A673 (cell line): ENCODE results near the gene CDPF1.

Experiments
- EZH2 ChIP-seq: fragments of 200-600 bp; sonication (generic); IDR thresholded peaks from 2 replicates; pipeline ENCODE4 v1.6.1; 2017; ENCODE audit warnings: borderline replicate concordance, low read depth, mild to moderate bottlenecking, mixed read lengths, antibody characterized with exemption, low read length; ENCODE audit not compliant: poor library complexity, severe bottlenecking
- TF ChIP-seq, protein P1 (sequence below): fragments of 300-800, 200-600 bp; sonication (generic); conservative IDR thresholded peaks from 2 replicates; pipeline ENCODE4 v1.5.1; 2017; ENCODE audit warnings: low read depth, mild to moderate bottlenecking, antibody characterized with exemption, low read length, moderate library complexity, mixed read lengths

DNA sequence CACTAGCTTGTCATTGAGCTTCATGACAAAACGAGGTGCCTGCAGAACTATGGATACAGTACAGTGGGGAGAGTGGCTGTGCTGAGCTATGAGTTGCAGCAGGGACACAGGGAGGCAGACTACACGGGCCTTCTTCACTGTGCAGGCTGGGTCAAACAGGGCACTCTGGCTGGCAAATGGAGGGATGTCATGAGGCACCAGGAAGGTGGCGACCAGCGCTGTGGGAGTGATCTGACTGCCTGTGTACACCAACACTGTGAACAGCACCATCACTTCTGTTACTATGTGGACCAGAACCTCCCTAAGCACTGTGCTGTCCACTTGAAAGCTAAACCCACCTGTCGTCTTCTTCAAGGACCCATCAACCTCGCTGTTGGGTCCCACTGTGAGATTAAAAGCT lies 9.9 kb upstream of the CDPF1 start:
- TF ChIP-seq, protein P1, sequence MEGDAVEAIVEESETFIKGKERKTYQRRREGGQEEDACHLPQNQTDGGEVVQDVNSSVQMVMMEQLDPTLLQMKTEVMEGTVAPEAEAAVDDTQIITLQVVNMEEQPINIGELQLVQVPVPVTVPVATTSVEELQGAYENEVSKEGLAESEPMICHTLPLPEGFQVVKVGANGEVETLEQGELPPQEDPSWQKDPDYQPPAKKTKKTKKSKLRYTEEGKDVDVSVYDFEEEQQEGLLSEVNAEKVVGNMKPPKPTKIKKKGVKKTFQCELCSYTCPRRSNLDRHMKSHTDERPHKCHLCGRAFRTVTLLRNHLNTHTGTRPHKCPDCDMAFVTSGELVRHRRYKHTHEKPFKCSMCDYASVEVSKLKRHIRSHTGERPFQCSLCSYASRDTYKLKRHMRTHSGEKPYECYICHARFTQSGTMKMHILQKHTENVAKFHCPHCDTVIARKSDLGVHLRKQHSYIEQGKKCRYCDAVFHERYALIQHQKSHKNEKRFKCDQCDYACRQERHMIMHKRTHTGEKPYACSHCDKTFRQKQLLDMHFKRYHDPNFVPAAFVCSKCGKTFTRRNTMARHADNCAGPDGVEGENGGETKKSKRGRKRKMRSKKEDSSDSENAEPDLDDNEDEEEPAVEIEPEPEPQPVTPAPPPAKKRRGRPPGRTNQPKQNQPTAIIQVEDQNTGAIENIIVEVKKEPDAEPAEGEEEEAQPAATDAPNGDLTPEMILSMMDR = no peak
- TF ChIP-seq EZH2 = no peak
